ENCODE data around the gene RASSF4. TPM values are rescaled to one million over a fixed set of nuclear protein-coding genes. Genes with fewer than 3 reads are reported as not detected.

The RASSF4 gene
- total and polyA plus RNA-seq, 9 donors, result 4.8 to 21.9 (median 8.1) TPM

DNA sequence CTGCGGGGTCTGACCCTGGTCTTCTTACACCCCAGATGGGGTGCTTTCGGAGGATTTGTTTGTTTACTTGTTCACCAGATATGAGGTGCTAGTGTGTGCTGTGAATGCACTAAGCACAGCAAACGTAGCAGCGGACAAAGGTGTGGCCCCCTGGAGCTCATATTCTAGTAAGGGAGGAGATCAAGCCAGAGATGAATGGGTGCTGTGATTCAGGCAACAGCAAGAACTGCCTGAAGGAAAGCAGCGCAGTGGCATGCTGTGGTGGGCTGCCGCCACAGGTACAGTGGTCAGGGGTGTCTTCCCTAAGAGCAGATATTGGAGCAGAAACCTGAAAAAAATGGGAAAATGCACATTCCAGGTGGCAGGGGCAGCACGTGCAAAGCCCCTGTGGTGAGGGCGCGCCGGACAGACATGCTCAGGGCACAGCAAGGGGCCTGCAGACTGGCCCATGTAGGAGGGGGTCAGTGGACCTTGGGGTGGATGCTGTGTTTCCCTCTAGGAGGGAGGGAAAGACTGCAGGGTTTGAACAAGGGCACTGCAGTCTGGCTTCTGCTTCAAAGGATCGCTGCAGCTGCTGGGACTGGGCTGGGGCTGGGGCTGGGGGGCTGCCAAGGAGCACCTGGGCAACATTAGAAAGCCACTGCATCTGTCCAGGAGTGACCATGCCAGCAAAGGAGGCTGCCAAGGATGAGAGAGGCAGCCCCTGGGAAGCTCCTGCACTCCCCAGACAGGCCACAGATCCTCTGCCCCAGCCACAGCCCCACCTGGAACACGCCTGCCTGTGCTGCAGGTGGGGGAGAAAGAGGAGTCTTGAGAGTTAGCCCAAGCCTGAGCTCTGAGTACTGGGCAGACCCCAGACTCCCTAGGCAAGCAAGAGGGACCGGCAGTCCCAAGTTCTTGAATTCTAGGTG, 19.9 kb downstream of the RASSF4 start:
- TF ChIP-seq, protein P1, sequence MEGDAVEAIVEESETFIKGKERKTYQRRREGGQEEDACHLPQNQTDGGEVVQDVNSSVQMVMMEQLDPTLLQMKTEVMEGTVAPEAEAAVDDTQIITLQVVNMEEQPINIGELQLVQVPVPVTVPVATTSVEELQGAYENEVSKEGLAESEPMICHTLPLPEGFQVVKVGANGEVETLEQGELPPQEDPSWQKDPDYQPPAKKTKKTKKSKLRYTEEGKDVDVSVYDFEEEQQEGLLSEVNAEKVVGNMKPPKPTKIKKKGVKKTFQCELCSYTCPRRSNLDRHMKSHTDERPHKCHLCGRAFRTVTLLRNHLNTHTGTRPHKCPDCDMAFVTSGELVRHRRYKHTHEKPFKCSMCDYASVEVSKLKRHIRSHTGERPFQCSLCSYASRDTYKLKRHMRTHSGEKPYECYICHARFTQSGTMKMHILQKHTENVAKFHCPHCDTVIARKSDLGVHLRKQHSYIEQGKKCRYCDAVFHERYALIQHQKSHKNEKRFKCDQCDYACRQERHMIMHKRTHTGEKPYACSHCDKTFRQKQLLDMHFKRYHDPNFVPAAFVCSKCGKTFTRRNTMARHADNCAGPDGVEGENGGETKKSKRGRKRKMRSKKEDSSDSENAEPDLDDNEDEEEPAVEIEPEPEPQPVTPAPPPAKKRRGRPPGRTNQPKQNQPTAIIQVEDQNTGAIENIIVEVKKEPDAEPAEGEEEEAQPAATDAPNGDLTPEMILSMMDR (IDR thresholded peaks at IDR 0.05), result no peak
- TF ChIP-seq POLR2A (IDR thresholded peaks at IDR 0.05), result no peak
- no peak for TF ChIP-seq EP300 (IDR thresholded peaks at IDR 0.05)
- intact Hi-C loops (cut with DNase I), result no loop called here
- 89 to 90% (median 90%) methylated on average over 13 of the region's 13 CpGs for WGBS, 3 donors
- Histone ChIP-seq H3K36me3 (no peaks in the 10 kb centered on the region), H3K27me3 (no peaks in the 10 kb centered on the region), H3K27ac (peak overlapping the region; percentile 37 to 84), H3K4me1 (ENCODE audit: insufficient read depth) (peaks cover 40% of the 10 kb centered on the region), H3K4me3 (no peak overlapping the region), H3K9me3 (peaks cover 0 to 7% of the 10 kb centered on the region in 2 donors)
- DNase-seq, result peak; percentile 13 to 54 (median 41)

GRCh38 chr10:44980309-44981171, 20.9 kb downstream of the RASSF4 start:
- TF ChIP-seq POLR2A (IDR thresholded peaks at IDR 0.05), result no peak
- TF ChIP-seq EP300 (IDR thresholded peaks at IDR 0.05), result no peak
- TF ChIP-seq, protein P1 (IDR thresholded peaks at IDR 0.05), result no peak
- peak; percentile 11 to 41 (median 36) for DNase-seq

DNA sequence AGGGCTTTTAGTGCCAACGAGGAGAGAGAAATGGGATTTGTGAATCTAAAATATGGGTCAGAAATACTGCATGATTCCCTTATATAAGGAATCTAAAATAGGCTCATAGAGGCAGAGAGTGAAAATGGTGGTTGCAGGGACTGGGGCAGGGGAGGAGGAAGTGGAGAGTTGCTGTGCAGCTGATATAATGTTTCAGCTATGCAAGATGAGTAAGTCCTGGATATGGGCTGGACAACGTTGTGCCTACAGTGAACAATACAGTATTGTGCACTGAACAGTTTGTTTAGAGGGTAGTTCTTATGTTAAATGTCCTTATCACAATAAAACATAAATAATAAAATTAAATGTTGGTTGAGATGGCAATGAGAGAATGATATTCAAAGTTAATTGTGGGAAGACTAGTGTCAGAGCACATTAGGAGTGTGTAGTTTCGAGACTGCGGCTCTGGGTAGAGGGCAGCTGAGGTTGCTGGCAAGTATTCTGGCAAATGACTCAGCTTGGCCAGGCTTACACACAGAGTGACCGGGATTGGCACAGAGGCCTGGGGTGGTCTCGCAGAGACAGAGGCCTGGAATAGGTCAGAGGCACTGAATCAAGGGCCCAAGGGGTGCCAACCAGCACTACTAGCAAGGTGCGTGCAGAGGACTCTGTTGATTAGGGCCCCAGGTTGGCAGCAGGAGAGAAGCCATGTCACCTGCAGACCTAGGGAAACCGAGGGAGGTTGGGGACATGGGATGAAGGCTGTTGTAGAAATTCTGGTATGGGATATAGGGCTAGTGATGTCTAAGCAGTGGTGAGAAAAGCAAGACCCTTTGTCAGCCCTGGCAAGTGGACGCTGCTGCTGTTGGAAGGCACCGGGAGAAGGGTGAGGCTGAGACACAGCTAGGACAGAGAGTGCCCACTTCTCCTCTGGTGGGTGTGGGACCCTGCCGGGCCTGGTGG, 21.8 kb downstream of the RASSF4 start:
- Histone ChIP-seq H3K4me1 (ENCODE audit: insufficient read depth) (peaks cover 52% of the 10 kb centered on the region), H3K36me3 (no peaks in the 10 kb centered on the region)

More at GRCh38 chr10:44980309-44981171, 20.9 kb downstream of the RASSF4 start:
- no peaks in the 10 kb centered on the region for H3K27me3 ChIP-seq
- H3K4me3 ChIP-seq, result no peak overlapping the region
- H3K9me3 ChIP-seq, result peaks cover 0 to 7% of the 10 kb centered on the region in 2 donors
- no peaks in the 10 kb centered on the region for H3K36me3 ChIP-seq
- 86% methylated on average over 14 of the region's 14 CpGs for WGBS, 3 donors
- H3K27ac ChIP-seq, result peak overlapping the region; percentile 13 to 84
- intact Hi-C loops (cut with DNase I), result no loop called here
- H3K4me1 ChIP-seq (ENCODE audit: insufficient read depth), result peaks cover 50% of the 10 kb centered on the region

DNA sequence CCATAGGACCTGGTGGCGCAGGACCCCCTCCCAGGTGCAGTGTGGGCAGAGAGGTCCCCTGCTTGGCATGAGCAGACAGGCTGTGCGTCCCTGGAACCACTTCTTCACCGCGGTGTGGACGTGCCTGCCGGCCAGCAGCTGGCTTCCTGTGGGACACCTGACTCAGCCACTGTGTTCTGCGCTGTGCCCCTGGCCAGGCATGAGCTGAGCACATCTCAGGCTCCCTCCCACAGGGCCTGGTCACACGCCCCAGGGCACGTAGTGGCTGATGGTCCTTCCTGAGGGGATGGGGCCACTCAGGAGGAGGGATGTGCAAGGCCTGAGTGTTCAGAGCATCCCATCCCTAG, 22.5 kb downstream of the RASSF4 start:
- WGBS, 3 donors, result 89 to 97% (median 92%) methylated on average over 9 of the region's 9 CpGs
- Histone ChIP-seq H3K4me1 (ENCODE audit: insufficient read depth) (peaks cover 48% of the 10 kb centered on the region), H3K27me3 (no peaks in the 10 kb centered on the region), H3K36me3 (no peaks in the 10 kb centered on the region), H3K27ac (peak overlapping the region in 1 of 2 donors; percentile 1), H3K9me3 (peaks cover 0 to 7% of the 10 kb centered on the region in 2 donors), H3K4me3 (no peak overlapping the region)
- intact Hi-C loops (cut with DNase I), result no loop called here
- DNase-seq, result peak; percentile 13 to 51 (median 40)
- TF ChIP-seq EP300 (IDR thresholded peaks at IDR 0.05) (no peak), POLR2A (IDR thresholded peaks at IDR 0.05) (no peak)
- TF ChIP-seq, protein P1 (IDR thresholded peaks at IDR 0.05), result no peak

More for the DNA sequence above, 21.8 kb downstream of the RASSF4 start:
- peak; percentile 9 to 41 (median 39) for DNase-seq
- Histone ChIP-seq H3K4me3 (no peak overlapping the region), H3K27ac (peak overlapping the region in 1 of 2 donors; percentile 84), H3K27me3 (no peaks in the 10 kb centered on the region), H3K9me3 (peaks cover 0 to 7% of the 10 kb centered on the region in 2 donors)
- intact Hi-C loops (cut with DNase I), result no loop called here
- no peak for TF ChIP-seq EP300 (IDR thresholded peaks at IDR 0.05)
- TF ChIP-seq POLR2A (IDR thresholded peaks at IDR 0.05), result no peak
- 64 to 70% (median 67%) methylated on average over 11 of the region's 11 CpGs for WGBS, 3 donors

All from ovary (tissue), 9 donors.